ENCODE measurements around the gene WWC1.

WWC1 gene

GRCh38 chr5:168291342-168291963 lies at the start of gene WWC1:
Gene WWC1 (plus strand): TSS chr5:168291645. CDS start chr5:168292153, 508 bp downstream.
- DNase-seq (ENCODE audit: low read depth), result no peak
- peak within 1 kb of the TSS; percentile 69 for H3K4me3 ChIP-seq (ENCODE audit: low read depth, low read length)

GRCh38 chr5:168244838-168245559 lies 46.4 kb upstream of the WWC1 start:
- DNase-seq (ENCODE audit: low read depth), result no peak
- no peak overlapping the region for H3K4me3 ChIP-seq (ENCODE audit: low read depth, low read length)

- no peak for DNase-seq (ENCODE audit: low read depth)
- no peak overlapping the region for H3K4me3 ChIP-seq (ENCODE audit: low read depth, low read length)
These were observed 41.5 kb upstream of the WWC1 start for GRCh38 chr5:168249923-168250322.

- no peak for DNase-seq (ENCODE audit: low read depth)
- no peak overlapping the region for H3K4me3 ChIP-seq (ENCODE audit: low read depth, low read length)
These were observed 40.2 kb upstream of the WWC1 start for GRCh38 chr5:168251259-168251658.

GRCh38 chr5:168254013-168254693 lies 37.3 kb upstream of the WWC1 start:
- DNase-seq (ENCODE audit: low read depth), result no peak
- H3K4me3 ChIP-seq (ENCODE audit: low read depth, low read length), result no peak overlapping the region

- no peak overlapping the region for H3K4me3 ChIP-seq (ENCODE audit: low read depth, low read length)
- no peak for DNase-seq (ENCODE audit: low read depth)
These were observed 30.9 kb upstream of the WWC1 start for GRCh38 chr5:168260353-168261226.

- DNase-seq (ENCODE audit: low read depth), result peak; percentile 41
- H3K4me3 ChIP-seq (ENCODE audit: low read depth, low read length), result no peak overlapping the region
These were observed 30.2 kb upstream of the WWC1 start for GRCh38 chr5:168261227-168261571.

- no peak overlapping the region for H3K4me3 ChIP-seq (ENCODE audit: low read depth, low read length)
- DNase-seq (ENCODE audit: low read depth), result no peak
These were observed 29.3 kb upstream of the WWC1 start for GRCh38 chr5:168262042-168262743.

- no peak for DNase-seq (ENCODE audit: low read depth)
- H3K4me3 ChIP-seq (ENCODE audit: low read depth, low read length), result no peak overlapping the region
These were observed 28.3 kb upstream of the WWC1 start for GRCh38 chr5:168263121-168263520.

- DNase-seq (ENCODE audit: low read depth), result no peak
- no peak overlapping the region for H3K4me3 ChIP-seq (ENCODE audit: low read depth, low read length)
These were observed 25.4 kb upstream of the WWC1 start for GRCh38 chr5:168266016-168266415.

GRCh38 chr5:168268949-168269936 lies 22.2 kb upstream of the WWC1 start:
- H3K4me3 ChIP-seq (ENCODE audit: low read depth, low read length), result peak overlapping the region; percentile 38
- DNase-seq (ENCODE audit: low read depth), result peak; percentile 54

- no peak for DNase-seq (ENCODE audit: low read depth)
- no peak overlapping the region for H3K4me3 ChIP-seq (ENCODE audit: low read depth, low read length)
These were observed 21.5 kb upstream of the WWC1 start for GRCh38 chr5:168269937-168270330.

GRCh38 chr5:168270476-168270875 lies 21.0 kb upstream of the WWC1 start:
- no peak overlapping the region for H3K4me3 ChIP-seq (ENCODE audit: low read depth, low read length)
- DNase-seq (ENCODE audit: low read depth), result no peak

- H3K4me3 ChIP-seq (ENCODE audit: low read depth, low read length), result no peak overlapping the region
- no peak for DNase-seq (ENCODE audit: low read depth)
These were observed 18.1 kb upstream of the WWC1 start for GRCh38 chr5:168273056-168273980.

- H3K4me3 ChIP-seq (ENCODE audit: low read depth, low read length), result no peak overlapping the region
- DNase-seq (ENCODE audit: low read depth), result no peak
These were observed 17.0 kb upstream of the WWC1 start for GRCh38 chr5:168274406-168274805.

- no peak for DNase-seq (ENCODE audit: low read depth)
These were observed 15.5 kb upstream of the WWC1 start for GRCh38 chr5:168275940-168276339.

GRCh38 chr5:168282120-168282519 lies 9.3 kb upstream of the WWC1 start:
- H3K4me3 ChIP-seq (ENCODE audit: low read depth, low read length), result no peak overlapping the region
- DNase-seq (ENCODE audit: low read depth), result peak; percentile 69

More at GRCh38 chr5:168275940-168276339, 15.5 kb upstream of the WWC1 start:
- H3K4me3 ChIP-seq (ENCODE audit: low read depth, low read length), result no peak overlapping the region
